HepG2 (cell line): ENCODE results near the gene PAIP2. TPM values are rescaled to one million over a fixed set of nuclear protein-coding genes. Genes with fewer than 3 reads are reported as not detected.

Experiments
- CHCHD3 ChIP-seq: sonication (generic); formaldehyde crosslinking; IDR thresholded peaks from 2 replicates; pipeline ENCODE4 v1.8.0; 2022; ENCODE audit warnings: mild to moderate bottlenecking, missing genetic modification reagents, moderate library complexity
- MBD4 ChIP-seq: IDR thresholded peaks from 2 replicates; pipeline ENCODE4 v1.6.1; 2012; ENCODE audit warnings: low read length, inconsistent platforms, borderline replicate concordance
- SIX4 ChIP-seq: sonication (generic); formaldehyde crosslinking; IDR thresholded peaks from 2 replicates; pipeline ENCODE4 v1.4.0; 2020; ENCODE audit warnings: missing genetic modification reagents
- TRIM24 ChIP-seq: sonication (generic); formaldehyde crosslinking; IDR thresholded peaks from 2 replicates; pipeline ENCODE4 v1.8.0; 2022; ENCODE audit warnings: mild to moderate bottlenecking, missing genetic modification reagents
- ZBTB3 ChIP-seq: sonication (generic); formaldehyde crosslinking; IDR thresholded peaks from 2 replicates; pipeline ENCODE4 v1.4.0; 2020; ENCODE audit warnings: low read depth, mild to moderate bottlenecking, moderate library complexity, missing genetic modification reagents, borderline replicate concordance
- ZNF224 ChIP-seq: sonication (generic); formaldehyde crosslinking; IDR thresholded peaks from 2 replicates; pipeline ENCODE4 v1.5.0; 2020; ENCODE audit warnings: mild to moderate bottlenecking, missing genetic modification reagents
- ZNF292 ChIP-seq: sonication (generic); formaldehyde crosslinking; IDR thresholded peaks from 2 replicates; pipeline ENCODE4 v1.8.1; 2022; ENCODE audit warnings: mild to moderate bottlenecking, low read depth, missing genetic modification reagents, borderline replicate concordance
- polyA plus RNA-seq, 8 experiments: library from polyadenylated mRNA; depleted of rRNA in 3 of 8; stranded (reverse) in 7 of 8; unstranded in 1 of 8; fragments of >200 nt; fragmentation: Illumina TruSeq in 4 of 8; extraction: Trizol in 4 of 8; gene quantifications; 2 replicates each; pipeline versions ENCODE4 v1.2.1 to v1.2.3, GENCODE V29; 2011 to 2016; ENCODE audit warnings: low read depth in 4 of 8, missing spikeins in 1 of 8, mixed read lengths in 1 of 8; ENCODE audit not compliant: insufficient read depth in 1 of 8
- total RNA-seq, 5 experiments: library from RNA; depleted of rRNA; stranded (reverse); fragments of >200 nt; fragmentation: Illumina TruSeq; extraction: Trizol; gene quantifications; 2 replicates each; pipeline ENCODE4 v1.2.3, GENCODE V29; 2016; ENCODE audit warnings: low read depth in 1 of 5
- TF ChIP-seq, protein P1 (sequence below): sonication (generic); formaldehyde crosslinking; IDR thresholded peaks from 2 replicates; pipeline ENCODE4 v1.4.0; 2020; ENCODE audit warnings: mild to moderate bottlenecking, missing genetic modification reagents
- TF ChIP-seq, protein P2 (sequence below), 2 experiments: IDR thresholded peaks; 2 replicates each; pipeline ENCODE4 v1.6.1; 2011 to 2012; ENCODE audit warnings: low read length in 2 of 2, borderline replicate concordance in 1 of 2, low read depth in 1 of 2, mild to moderate bottlenecking in 1 of 2, moderate library complexity in 1 of 2
- TF ChIP-seq, protein P3 (sequence below): sonication (generic); formaldehyde crosslinking; IDR thresholded peaks from 2 replicates; pipeline ENCODE4 v1.8.0; 2022; ENCODE audit warnings: missing genetic modification reagents, mild to moderate bottlenecking, inconsistent platforms, borderline replicate concordance
- TF ChIP-seq, protein P4 (sequence below): IDR thresholded peaks from 2 replicates; pipeline ENCODE4 v1.6.1; 2016
- TF ChIP-seq, protein P5 (sequence below): sonication (generic); formaldehyde crosslinking; IDR thresholded peaks from 2 replicates; pipeline ENCODE4 v1.8.0; 2022; ENCODE audit warnings: mild to moderate bottlenecking, missing genetic modification reagents, moderate library complexity

The PAIP2 gene
- total and polyA plus RNA-seq, 2 of the 13 experiments (the other 11 are each of a cell fraction or from before 2014, with no cell fraction given): 61.5 to 76.3 TPM

DNA sequence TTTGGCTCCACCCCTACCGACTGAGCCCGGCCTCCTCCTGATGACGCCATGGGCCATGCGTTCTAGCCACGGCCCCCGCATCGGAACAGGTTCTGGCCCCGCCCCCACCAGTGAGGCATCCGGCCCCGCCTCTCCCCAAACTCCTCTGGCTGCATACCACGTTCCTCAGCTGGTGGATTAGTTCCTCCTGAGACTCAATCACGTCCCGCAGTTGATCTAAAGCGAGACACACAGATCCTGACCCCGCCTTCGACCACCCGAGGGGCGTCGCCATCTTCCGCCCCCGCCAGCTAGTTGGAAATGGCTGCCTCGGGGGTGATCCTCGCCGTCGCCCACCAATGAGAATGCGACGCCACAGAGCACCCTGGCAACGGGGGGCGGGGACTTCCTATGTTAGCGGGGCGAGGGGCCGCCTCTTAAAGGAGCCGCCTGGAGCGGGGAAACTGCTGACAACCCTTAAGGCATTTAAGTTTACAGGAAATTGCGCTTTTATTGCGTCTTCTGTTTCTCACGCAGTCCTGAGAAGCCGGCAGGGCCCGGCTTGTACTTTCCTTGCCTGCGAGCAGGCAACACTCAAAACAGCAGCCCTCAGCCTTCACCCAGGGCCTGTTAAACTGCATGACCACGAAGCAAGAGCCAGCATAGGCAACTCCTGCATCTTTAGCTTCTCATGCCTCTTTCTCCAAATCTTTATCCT, 62.3 kb downstream of the PAIP2 start, which contains the start of gene SPATA24 (continued):
- TF ChIP-seq, protein P1, sequence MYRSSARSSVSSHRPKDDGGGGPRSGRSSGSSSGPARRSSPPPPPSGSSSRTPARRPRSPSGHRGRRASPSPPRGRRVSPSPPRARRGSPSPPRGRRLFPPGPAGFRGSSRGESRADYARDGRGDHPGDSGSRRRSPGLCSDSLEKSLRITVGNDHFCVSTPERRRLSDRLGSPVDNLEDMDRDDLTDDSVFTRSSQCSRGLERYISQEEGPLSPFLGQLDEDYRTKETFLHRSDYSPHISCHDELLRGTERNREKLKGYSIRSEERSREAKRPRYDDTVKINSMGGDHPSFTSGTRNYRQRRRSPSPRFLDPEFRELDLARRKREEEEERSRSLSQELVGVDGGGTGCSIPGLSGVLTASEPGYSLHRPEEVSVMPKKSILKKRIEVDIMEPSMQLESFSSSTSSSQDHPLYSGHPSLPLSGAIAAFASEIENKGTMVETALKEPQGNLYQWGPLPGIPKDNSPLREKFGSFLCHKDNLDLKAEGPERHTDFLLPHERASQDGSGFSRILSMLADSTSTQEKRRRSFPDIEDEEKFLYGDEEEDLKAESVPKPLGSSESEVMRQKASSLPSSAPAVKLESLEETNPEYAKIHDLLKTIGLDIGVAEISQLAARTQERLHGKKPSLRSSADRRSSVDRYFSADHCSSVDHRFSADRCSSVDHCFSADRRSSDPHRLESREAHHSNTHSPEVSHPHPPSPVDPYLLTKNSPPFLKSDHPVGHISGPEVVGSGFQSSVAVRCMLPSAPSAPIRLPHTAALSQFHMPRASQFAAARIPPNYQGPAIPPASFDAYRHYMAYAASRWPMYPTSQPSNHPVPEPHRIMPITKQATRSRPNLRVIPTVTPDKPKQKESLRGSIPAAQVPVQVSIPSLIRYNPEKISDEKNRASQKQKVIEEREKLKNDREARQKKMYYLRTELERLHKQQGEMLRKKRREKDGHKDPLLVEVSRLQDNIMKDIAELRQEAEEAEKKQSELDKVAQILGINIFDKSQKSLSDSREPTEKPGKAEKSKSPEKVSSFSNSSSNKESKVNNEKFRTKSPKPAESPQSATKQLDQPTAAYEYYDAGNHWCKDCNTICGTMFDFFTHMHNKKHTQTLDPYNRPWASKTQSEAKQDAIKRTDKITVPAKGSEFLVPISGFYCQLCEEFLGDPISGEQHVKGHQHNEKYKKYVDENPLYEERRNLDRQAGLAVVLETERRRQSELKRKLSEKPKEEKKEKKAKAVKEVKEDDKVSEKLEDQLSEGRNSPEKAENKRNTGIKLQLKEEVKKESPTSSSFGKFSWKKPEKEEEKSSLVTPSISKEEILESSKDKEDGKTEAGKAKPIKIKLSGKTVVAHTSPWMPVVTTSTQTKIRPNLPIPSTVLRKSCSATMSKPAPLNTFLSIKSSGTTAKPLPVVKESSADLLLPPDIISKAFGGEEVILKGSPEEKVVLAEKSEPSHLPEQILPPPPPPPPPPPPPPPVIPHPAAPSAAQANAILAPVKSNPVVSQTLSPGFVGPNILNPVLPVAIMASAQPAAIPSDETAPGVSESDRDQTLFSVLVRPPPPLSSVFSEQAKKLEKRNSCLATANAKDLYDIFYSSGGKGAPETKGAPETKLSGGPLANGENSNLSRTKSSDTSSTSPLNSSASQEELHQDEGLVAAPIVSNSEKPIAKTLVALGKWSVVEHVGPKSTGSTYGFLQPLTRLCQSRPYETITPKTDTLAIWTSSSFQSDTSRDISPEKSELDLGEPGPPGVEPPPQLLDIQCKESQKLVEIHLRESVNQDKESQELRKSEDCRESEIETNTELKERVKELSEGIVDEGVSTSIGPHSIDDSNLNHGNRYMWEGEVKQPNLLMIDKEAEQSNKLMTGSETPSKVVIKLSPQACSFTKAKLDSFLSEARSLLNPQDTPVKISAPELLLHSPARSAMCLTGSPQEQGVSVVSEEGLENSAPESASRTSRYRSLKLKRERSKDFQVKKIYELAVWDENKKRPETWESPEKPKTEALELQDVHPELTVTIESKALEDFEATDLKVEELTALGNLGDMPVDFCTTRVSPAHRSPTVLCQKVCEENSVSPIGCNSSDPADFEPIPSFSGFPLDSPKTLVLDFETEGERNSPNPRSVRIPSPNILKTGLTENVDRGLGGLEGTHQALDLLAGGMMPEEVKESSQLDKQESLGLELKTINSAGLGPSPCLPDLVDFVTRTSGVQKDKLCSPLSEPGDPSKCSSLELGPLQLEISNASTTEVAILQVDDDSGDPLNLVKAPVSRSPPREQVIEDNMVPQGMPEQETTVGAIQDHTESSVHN (CRISPR knock-in tag): no peak
- no peak for TF ChIP-seq ZNF224 (CRISPR knock-in tag)
- TF ChIP-seq, protein P2, sequence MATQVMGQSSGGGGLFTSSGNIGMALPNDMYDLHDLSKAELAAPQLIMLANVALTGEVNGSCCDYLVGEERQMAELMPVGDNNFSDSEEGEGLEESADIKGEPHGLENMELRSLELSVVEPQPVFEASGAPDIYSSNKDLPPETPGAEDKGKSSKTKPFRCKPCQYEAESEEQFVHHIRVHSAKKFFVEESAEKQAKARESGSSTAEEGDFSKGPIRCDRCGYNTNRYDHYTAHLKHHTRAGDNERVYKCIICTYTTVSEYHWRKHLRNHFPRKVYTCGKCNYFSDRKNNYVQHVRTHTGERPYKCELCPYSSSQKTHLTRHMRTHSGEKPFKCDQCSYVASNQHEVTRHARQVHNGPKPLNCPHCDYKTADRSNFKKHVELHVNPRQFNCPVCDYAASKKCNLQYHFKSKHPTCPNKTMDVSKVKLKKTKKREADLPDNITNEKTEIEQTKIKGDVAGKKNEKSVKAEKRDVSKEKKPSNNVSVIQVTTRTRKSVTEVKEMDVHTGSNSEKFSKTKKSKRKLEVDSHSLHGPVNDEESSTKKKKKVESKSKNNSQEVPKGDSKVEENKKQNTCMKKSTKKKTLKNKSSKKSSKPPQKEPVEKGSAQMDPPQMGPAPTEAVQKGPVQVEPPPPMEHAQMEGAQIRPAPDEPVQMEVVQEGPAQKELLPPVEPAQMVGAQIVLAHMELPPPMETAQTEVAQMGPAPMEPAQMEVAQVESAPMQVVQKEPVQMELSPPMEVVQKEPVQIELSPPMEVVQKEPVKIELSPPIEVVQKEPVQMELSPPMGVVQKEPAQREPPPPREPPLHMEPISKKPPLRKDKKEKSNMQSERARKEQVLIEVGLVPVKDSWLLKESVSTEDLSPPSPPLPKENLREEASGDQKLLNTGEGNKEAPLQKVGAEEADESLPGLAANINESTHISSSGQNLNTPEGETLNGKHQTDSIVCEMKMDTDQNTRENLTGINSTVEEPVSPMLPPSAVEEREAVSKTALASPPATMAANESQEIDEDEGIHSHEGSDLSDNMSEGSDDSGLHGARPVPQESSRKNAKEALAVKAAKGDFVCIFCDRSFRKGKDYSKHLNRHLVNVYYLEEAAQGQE (IDR thresholded peaks at IDR 0.05; ENCODE audit: borderline replicate concordance in 1 of 2, low read depth in 1 of 2, low read length in 2 of 2): 0 out of 4 replicates have a peak, but pooled peaks of 1 of the 2 experiments have one; percentile 5
- TF ChIP-seq ZNF292: no peak
- TF ChIP-seq, protein P3, sequence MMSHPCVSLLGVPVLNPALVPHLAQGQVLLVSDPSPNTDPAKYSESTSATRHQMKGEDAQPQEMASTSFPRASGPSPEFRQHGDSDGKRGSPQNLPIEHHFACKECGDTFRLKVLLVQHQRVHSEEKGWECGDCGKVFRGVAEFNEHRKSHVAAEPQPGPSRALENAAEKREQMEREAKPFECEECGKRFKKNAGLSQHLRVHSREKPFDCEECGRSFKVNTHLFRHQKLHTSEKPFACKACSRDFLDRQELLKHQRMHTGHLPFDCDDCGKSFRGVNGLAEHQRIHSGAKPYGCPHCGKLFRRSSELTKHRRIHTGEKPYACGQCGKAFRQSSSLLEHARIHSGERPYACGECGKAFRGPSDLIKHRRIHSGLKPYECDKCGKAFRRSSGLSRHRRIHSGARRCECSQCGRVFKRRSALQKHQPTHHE (CRISPR knock-in tag): 0 out of 2 replicates have a peak, but pooled peaks have one; percentile 32
- TF ChIP-seq, protein P4, sequence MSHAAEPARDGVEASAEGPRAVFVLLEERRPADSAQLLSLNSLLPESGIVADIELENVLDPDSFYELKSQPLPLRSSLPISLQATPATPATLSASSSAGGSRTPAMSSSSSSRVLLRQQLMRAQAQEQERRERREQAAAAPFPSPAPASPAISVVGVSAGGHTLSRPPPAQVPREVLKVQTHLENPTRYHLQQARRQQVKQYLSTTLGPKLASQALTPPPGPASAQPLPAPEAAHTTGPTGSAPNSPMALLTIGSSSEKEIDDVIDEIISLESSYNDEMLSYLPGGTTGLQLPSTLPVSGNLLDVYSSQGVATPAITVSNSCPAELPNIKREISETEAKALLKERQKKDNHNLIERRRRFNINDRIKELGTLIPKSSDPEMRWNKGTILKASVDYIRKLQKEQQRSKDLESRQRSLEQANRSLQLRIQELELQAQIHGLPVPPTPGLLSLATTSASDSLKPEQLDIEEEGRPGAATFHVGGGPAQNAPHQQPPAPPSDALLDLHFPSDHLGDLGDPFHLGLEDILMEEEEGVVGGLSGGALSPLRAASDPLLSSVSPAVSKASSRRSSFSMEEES (CRISPR knock-in tag): no peak
- no peak for TF ChIP-seq CHCHD3 (CRISPR knock-in tag)
- TF ChIP-seq, protein P5, sequence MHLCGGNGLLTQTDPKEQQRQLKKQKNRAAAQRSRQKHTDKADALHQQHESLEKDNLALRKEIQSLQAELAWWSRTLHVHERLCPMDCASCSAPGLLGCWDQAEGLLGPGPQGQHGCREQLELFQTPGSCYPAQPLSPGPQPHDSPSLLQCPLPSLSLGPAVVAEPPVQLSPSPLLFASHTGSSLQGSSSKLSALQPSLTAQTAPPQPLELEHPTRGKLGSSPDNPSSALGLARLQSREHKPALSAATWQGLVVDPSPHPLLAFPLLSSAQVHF (CRISPR knock-in tag): no peak
- no peak for TF ChIP-seq SIX4
- no peak for TF ChIP-seq TRIM24 (CRISPR knock-in tag)
- no peak for TF ChIP-seq ZBTB3 (CRISPR knock-in tag)
- TF ChIP-seq MBD4: no peak
